ENCODE measurements around the gene SFRP5.

- TF ChIP-seq CTCF (CRISPR knock-in tag; IDR thresholded peaks at IDR 0.05), result peak; percentile 49
- no peak for TF ChIP-seq ZNF83 (CRISPR knock-in tag; IDR thresholded peaks at IDR 0.05; ENCODE audit: borderline replicate concordance)
- TF ChIP-seq GFI1 (CRISPR knock-in tag; IDR thresholded peaks at IDR 0.05; ENCODE audit: borderline replicate concordance), result no peak
- TF ChIP-seq POLR2A (IDR thresholded peaks at IDR 0.05; ENCODE audit: insufficient read depth in 1 of 2, low read depth in 2 of 2, low read length in 2 of 2), result no peak
- TF ChIP-seq ZFP36 (IDR thresholded peaks at IDR 0.05; ENCODE audit: borderline replicate concordance, low read depth, low read length, partially characterized antibody), result no peak
- no peak for TF ChIP-seq ZNF660 (CRISPR knock-in tag; IDR thresholded peaks at IDR 0.05; ENCODE audit: borderline replicate concordance, low read depth)
- TF ChIP-seq ZFX (CRISPR knock-in tag; IDR thresholded peaks at IDR 0.05; ENCODE audit: low read depth), result no peak
- TF ChIP-seq ELF4 (CRISPR knock-in tag; IDR thresholded peaks at IDR 0.05; ENCODE audit: borderline replicate concordance), result no peak
- no peak for TF ChIP-seq ZNF24 (IDR thresholded peaks at IDR 0.05)
- TF ChIP-seq ZNF138 (CRISPR knock-in tag; IDR thresholded peaks at IDR 0.05; ENCODE audit: low read depth), result no peak
- TF ChIP-seq MYC (CRISPR knock-in tag; IDR thresholded peaks at IDR 0.05; ENCODE audit: borderline replicate concordance), result no peak
Measured at GRCh38 chr10:97795886-97796285, 24.1 kb upstream of the SFRP5 start.
